ENCODE measurements around the gene IL17B.

IL17B gene

GRCh38 chr5:149378241-149378820, 761 bp downstream of the IL17B start:
- DNase-seq = no peak

GRCh38 chr5:149376711-149377447, 2.2 kb downstream of the IL17B start:
- DNase-seq = no peak

GRCh38 chr5:149376104-149376503, 3.0 kb downstream of the IL17B start:
- DNase-seq = no peak

GRCh38 chr5:149375434-149375833, 3.7 kb downstream of the IL17B start:
- DNase-seq = no peak

GRCh38 chr5:149374801-149375200, 4.3 kb downstream of the IL17B start:
- DNase-seq = no peak

- no peak for DNase-seq
These were observed 4.8 kb downstream of the IL17B start for GRCh38 chr5:149374303-149374702.

GRCh38 chr5:149372932-149373331, 6.2 kb downstream of the IL17B start:
- DNase-seq = no peak

GRCh38 chr5:149372076-149372795, 6.9 kb downstream of the IL17B start:
- no peak for DNase-seq

- no peak for DNase-seq
These were observed 7.7 kb downstream of the IL17B start for GRCh38 chr5:149371296-149371962.

- no peak for DNase-seq
These were observed 8.2 kb downstream of the IL17B start for GRCh38 chr5:149370878-149371277.

GRCh38 chr5:149367972-149368645, 11.0 kb downstream of the IL17B start:
- DNase-seq = no peak

- DNase-seq = peak; percentile 48
These were observed 11.7 kb downstream of the IL17B start for GRCh38 chr5:149367249-149367971.

- no peak for DNase-seq
These were observed 12.8 kb downstream of the IL17B start for GRCh38 chr5:149366169-149366729.

GRCh38 chr5:149365418-149365817, 13.7 kb downstream of the IL17B start:
- no peak for DNase-seq

- DNase-seq = no peak
These were observed 14.4 kb downstream of the IL17B start for GRCh38 chr5:149364719-149365118.

- no peak for DNase-seq
These were observed 15.2 kb downstream of the IL17B start for GRCh38 chr5:149363936-149364335.

- no peak for DNase-seq
These were observed 15.7 kb downstream of the IL17B start for GRCh38 chr5:149363358-149363757.

GRCh38 chr5:149362541-149362940, 16.6 kb downstream of the IL17B start:
- DNase-seq = no peak

GRCh38 chr5:149360272-149360671, 18.8 kb downstream of the IL17B start:
- no peak for DNase-seq

GRCh38 chr5:149358868-149359495, 20.1 kb downstream of the IL17B start:
- DNase-seq = no peak

GRCh38 chr5:149358294-149358651, 20.8 kb downstream of the IL17B start:
- DNase-seq = no peak

Data from right kidney (tissue), 1 donor.